ENCODE results near the gene ZC3HAV1.

Gene ZC3HAV1

GRCh38 chr7:139018910-139019309 is 90.6 kb downstream of the ZC3HAV1 start:
- Histone ChIP-seq H3K4me3 (replicated peaks; ENCODE audit: insufficient read depth, low read length) (no peak overlapping the region), H3K27me3 (ENCODE audit: insufficient read depth, poor library complexity, severe bottlenecking) (no peaks in the 10 kb centered on the region), H3K27ac (replicated peaks) (no peak overlapping the region)
- no peak for DNase-seq (ENCODE audit: low read depth in 1 of 2, low spot score in 1 of 2)
- TF ChIP-seq REST (IDR thresholded peaks at IDR 0.05; ENCODE audit: insufficient replicate concordance, low read depth) (no peak), GABPA (IDR thresholded peaks at IDR 0.05; ENCODE audit: low read depth) (no peak), CTCF (IDR thresholded peaks at IDR 0.05; ENCODE audit: insufficient read depth, low read length) (no peak), POLR2AphosphoS5 (IDR thresholded peaks at IDR 0.05; ENCODE audit: low read depth) (no peak), SPI1 (IDR thresholded peaks at IDR 0.05; ENCODE audit: borderline replicate concordance, low read depth) (no peak)

- Histone ChIP-seq H3K27me3 (ENCODE audit: insufficient read depth, poor library complexity, severe bottlenecking) (no peaks in the 10 kb centered on the region), H3K27ac (replicated peaks) (no peak overlapping the region), H3K4me3 (replicated peaks; ENCODE audit: insufficient read depth, low read length) (no peak overlapping the region)
- peak in 1 of 2 experiments; percentile 58 for DNase-seq (ENCODE audit: low read depth in 1 of 2, low spot score in 1 of 2)
- no peak for TF ChIP-seq POLR2AphosphoS5 (IDR thresholded peaks at IDR 0.05; ENCODE audit: low read depth)
- TF ChIP-seq CTCF (IDR thresholded peaks at IDR 0.05; ENCODE audit: insufficient read depth, low read length), result peak; percentile 78
These were observed 92.5 kb downstream of the ZC3HAV1 start for GRCh38 chr7:139016931-139017511.

- Histone ChIP-seq H3K27ac (replicated peaks) (no peak overlapping the region), H3K4me3 (replicated peaks; ENCODE audit: insufficient read depth, low read length) (no peak overlapping the region), H3K27me3 (ENCODE audit: insufficient read depth, poor library complexity, severe bottlenecking) (no peaks in the 10 kb centered on the region)
- no peak for TF ChIP-seq GABPA (IDR thresholded peaks at IDR 0.05; ENCODE audit: low read depth)
- TF ChIP-seq POLR2AphosphoS5 (IDR thresholded peaks at IDR 0.05; ENCODE audit: low read depth), result no peak
- TF ChIP-seq CTCF (IDR thresholded peaks at IDR 0.05; ENCODE audit: insufficient read depth, low read length), result no peak
- no peak for TF ChIP-seq REST (IDR thresholded peaks at IDR 0.05; ENCODE audit: insufficient replicate concordance, low read depth)
- no peak for DNase-seq (ENCODE audit: low read depth in 1 of 2, low spot score in 1 of 2)
These were observed 98.1 kb downstream of the ZC3HAV1 start for GRCh38 chr7:139011373-139011772.

Measured in HL-60 (cell line).